GM15510 (cell line): ENCODE measurements around the gene ZNF484.

Source experiments
- POLR2A ChIP-seq: IDR thresholded peaks from 3 replicates; pipeline ENCODE4 v1.6.1; 2011; ENCODE audit warnings: borderline replicate concordance; ENCODE audit not compliant: insufficient read length; ENCODE audit errors: extremely low read depth

Gene ZNF484

GRCh38 chr9:92857236-92857635 is 20.6 kb downstream of the ZNF484 start:
- no peak for TF ChIP-seq POLR2A

- no peak for TF ChIP-seq POLR2A
Measured at GRCh38 chr9:92853716-92854115, 24.1 kb downstream of the ZNF484 start.

GRCh38 chr9:92850898-92851297 is 26.9 kb downstream of the ZNF484 start:
- no peak for TF ChIP-seq POLR2A

GRCh38 chr9:92846662-92847145 is 31.1 kb downstream of the ZNF484 start:
- no peak for TF ChIP-seq POLR2A

- TF ChIP-seq POLR2A: no peak
Measured at GRCh38 chr9:92837191-92837590, 40.6 kb downstream of the ZNF484 start.

GRCh38 chr9:92829420-92829819 is 48.4 kb downstream of the ZNF484 start:
- TF ChIP-seq POLR2A: no peak

- TF ChIP-seq POLR2A: no peak
Measured at GRCh38 chr9:92820964-92821363, 56.9 kb downstream of the ZNF484 start.

- TF ChIP-seq POLR2A: no peak
Measured at GRCh38 chr9:92808726-92809451, 68.9 kb downstream of the ZNF484 start.

GRCh38 chr9:92807757-92808725 is 69.8 kb downstream of the ZNF484 start:
- TF ChIP-seq POLR2A: no peak

GRCh38 chr9:92807031-92807756 is 70.6 kb downstream of the ZNF484 start:
- TF ChIP-seq POLR2A: no peak

GRCh38 chr9:92804727-92805126 is 73.1 kb downstream of the ZNF484 start:
- TF ChIP-seq POLR2A: no peak

GRCh38 chr9:92798358-92798757 is 79.5 kb downstream of the ZNF484 start:
- no peak for TF ChIP-seq POLR2A

GRCh38 chr9:92795598-92796336 is 82.1 kb downstream of the ZNF484 start:
- TF ChIP-seq POLR2A: no peak
